Measurements from ENCODE around the gene RASAL3. TPM values are rescaled to one million over a fixed set of nuclear protein-coding genes. Genes with fewer than 3 reads are reported as not detected.

Gene RASAL3
- total RNA-seq, 1 experiment from 2014 or later = not detected

- intact Hi-C loops (cut with micrococcal nuclease) = no loop called here
- Histone ChIP-seq H3K79me2 (ENCODE audit: low read length) (peaks cover 23% of the 10 kb centered on the region), H3K9ac (ENCODE audit: low read length) (no peak overlapping the region), H3K9me2 (replicated peaks; ENCODE audit: low read length) (no peaks in the 10 kb centered on the region), H3K4me3 (ENCODE audit: low read length) (no peak overlapping the region), H3K9me3 (ENCODE audit: low read length) (no peaks in the 10 kb centered on the region), H3K4me1 (ENCODE audit: insufficient read depth, low read length) (peaks cover 1% of the 10 kb centered on the region), H3K4me2 (ENCODE audit: low read length) (no peak overlapping the region), H3K27ac (ENCODE audit: low read length) (no peak overlapping the region), H2AFZ (ENCODE audit: low read length) (no peak overlapping the region), H3K36me3 (ENCODE audit: low read depth, low read length) (peaks cover 59% of the 10 kb centered on the region), H3K27me3 (ENCODE audit: low read length) (no peaks in the 10 kb centered on the region), H3F3A (ENCODE audit: low read length, unreplicated experiment) (no peaks in the 10 kb centered on the region), H4K20me1 (ENCODE audit: low read length) (peaks cover 9% of the 10 kb centered on the region; the same call in 1 of the 2 replicates)
- TF ChIP-seq EZH2 (IDR thresholded peaks at IDR 0.05; ENCODE audit: low read length, unreplicated experiment) = no peak
- ChIA-PET POLR2A (ENCODE audit: unreplicated experiment) (no interaction called here), CTCF (no interaction called here)
- ATAC-seq = no peak
- BruUV-seq (replicated peaks) = no TSS peak
- DNase-seq = no peak
These were observed 38.9 kb downstream of the RASAL3 start for GRCh38 chr19:15425321-15425950.

GRCh38 chr19:15424692-15425272 is 39.6 kb downstream of the RASAL3 start:
- Histone ChIP-seq H3K9me3 (ENCODE audit: low read length) (no peaks in the 10 kb centered on the region), H3K36me3 (ENCODE audit: low read depth, low read length) (peaks cover 57% of the 10 kb centered on the region), H3K4me3 (ENCODE audit: low read length) (no peak overlapping the region), H3F3A (ENCODE audit: low read length, unreplicated experiment) (no peaks in the 10 kb centered on the region), H3K4me1 (ENCODE audit: insufficient read depth, low read length) (peaks cover 3% of the 10 kb centered on the region; the same call in 1 of the 2 replicates), H3K27me3 (ENCODE audit: low read length) (no peaks in the 10 kb centered on the region), H4K20me1 (ENCODE audit: low read length) (0 out of 2 replicates have a peak, but pooled peaks cover 5% of the 10 kb centered on the region), H3K9ac (ENCODE audit: low read length) (no peak overlapping the region), H3K27ac (ENCODE audit: low read length) (no peak overlapping the region), H3K79me2 (ENCODE audit: low read length) (peaks cover 17% of the 10 kb centered on the region), H3K9me2 (replicated peaks; ENCODE audit: low read length) (no peaks in the 10 kb centered on the region), H2AFZ (ENCODE audit: low read length) (no peak overlapping the region), H3K4me2 (ENCODE audit: low read length) (no peak overlapping the region)
- TF ChIP-seq CTCF (conservative IDR thresholded peaks at IDR 0.05; ENCODE audit: low read depth, low read length) (no peak), EZH2phosphoT487 (IDR thresholded peaks at IDR 0.05; ENCODE audit: borderline replicate concordance, low read length) (no peak), EZH2 (IDR thresholded peaks at IDR 0.05; ENCODE audit: low read length, unreplicated experiment) (no peak)
- DNase-seq (no peak), ATAC-seq (no peak)
- POLR2A ChIA-PET (ENCODE audit: unreplicated experiment) = no interaction called here
- intact Hi-C loops (cut with micrococcal nuclease) = no loop called here
- CTCF ChIA-PET = no interaction called here
- no TSS peak for BruUV-seq (replicated peaks)

GRCh38 chr19:15424121-15424520 is 40.2 kb downstream of the RASAL3 start:
- no peak overlapping the region for H3K4me3 ChIP-seq (ENCODE audit: low read length)
- no peak overlapping the region for H3K27ac ChIP-seq (ENCODE audit: low read length)
- intact Hi-C loops (cut with micrococcal nuclease) = no loop called here
- no peaks in the 10 kb centered on the region for H3F3A ChIP-seq (ENCODE audit: low read length, unreplicated experiment)
- peaks cover 9% of the 10 kb centered on the region; the same call in 1 of the 2 replicates for H3K4me1 ChIP-seq (ENCODE audit: insufficient read depth, low read length)
- H4K20me1 ChIP-seq (ENCODE audit: low read length) = 0 out of 2 replicates have a peak, but pooled peaks cover 5% of the 10 kb centered on the region
- H3K79me2 ChIP-seq (ENCODE audit: low read length) = peaks cover 10% of the 10 kb centered on the region
- H3K36me3 ChIP-seq (ENCODE audit: low read depth, low read length) = peaks cover 56% of the 10 kb centered on the region
- H3K9me3 ChIP-seq (ENCODE audit: low read length) = no peaks in the 10 kb centered on the region
- DNase-seq = no peak
- ATAC-seq = no peak
- H3K9ac ChIP-seq (ENCODE audit: low read length) = no peak overlapping the region
- H3K9me2 ChIP-seq (replicated peaks; ENCODE audit: low read length) = no peaks in the 10 kb centered on the region
- CTCF ChIA-PET = no interaction called here
- TF ChIP-seq EZH2 (IDR thresholded peaks at IDR 0.05; ENCODE audit: low read length, unreplicated experiment) (no peak), EZH2phosphoT487 (IDR thresholded peaks at IDR 0.05; ENCODE audit: borderline replicate concordance, low read length) (no peak), CTCF (conservative IDR thresholded peaks at IDR 0.05; ENCODE audit: low read depth, low read length) (no peak)
- no peak overlapping the region for H3K4me2 ChIP-seq (ENCODE audit: low read length)
- no peaks in the 10 kb centered on the region for H3K27me3 ChIP-seq (ENCODE audit: low read length)
- POLR2A ChIA-PET (ENCODE audit: unreplicated experiment) = no interaction called here
- H2AFZ ChIP-seq (ENCODE audit: low read length) = no peak overlapping the region
- no TSS peak for BruUV-seq (replicated peaks)

Data from PC-3 (cell line).